HG02943 (cell line): ENCODE measurements around the gene ESYT1.

Experiments
- ATAC-seq: cut with Tn5 transposase; IDR thresholded peaks from one replicate; pipeline ENCODE4 v1.9.1; 2021; ENCODE audit warnings: mild to moderate bottlenecking, low read depth, moderate library complexity; ENCODE audit not compliant: unreplicated experiment

The ESYT1 gene

GRCh38 chr12:56126732-56127239 is 1.3 kb upstream of the ESYT1 start:
- ATAC-seq = no peak

GRCh38 chr12:56127485-56127887 is 581 bp upstream of the ESYT1 start:
- no peak for ATAC-seq

- no peak for ATAC-seq
Observed at GRCh38 chr12:56128670-56129205, 671 bp downstream of the ESYT1 start.

- ATAC-seq = no peak
Observed at GRCh38 chr12:56129206-56129941, 1.3 kb downstream of the ESYT1 start.

GRCh38 chr12:56129942-56130495 is 2.0 kb downstream of the ESYT1 start:
- ATAC-seq = no peak

GRCh38 chr12:56130876-56131275 is 2.8 kb downstream of the ESYT1 start:
- ATAC-seq = no peak

GRCh38 chr12:56134897-56135296 is 6.8 kb downstream of the ESYT1 start:
- ATAC-seq = no peak

GRCh38 chr12:56137853-56138571 is 9.9 kb downstream of the ESYT1 start:
- no peak for ATAC-seq

- ATAC-seq = no peak
Observed at GRCh38 chr12:56141946-56142784, 14.1 kb downstream of the ESYT1 start.

GRCh38 chr12:56143217-56143616 is 15.2 kb downstream of the ESYT1 start:
- ATAC-seq = no peak

- no peak for ATAC-seq
Observed at GRCh38 chr12:56143870-56144269, 15.8 kb downstream of the ESYT1 start.

GRCh38 chr12:56145217-56145616 is 17.1 kb downstream of the ESYT1 start:
- ATAC-seq = no peak

GRCh38 chr12:56146492-56147460 is 18.7 kb downstream of the ESYT1 start:
- no peak for ATAC-seq

- no peak for ATAC-seq
Observed at GRCh38 chr12:56150563-56150962, 22.5 kb downstream of the ESYT1 start.

- ATAC-seq = peak; percentile 38
Observed at GRCh38 chr12:56151672-56152131, 23.6 kb downstream of the ESYT1 start.

GRCh38 chr12:56152132-56152755 is 24.2 kb downstream of the ESYT1 start, which contains the start of gene MYL6B:
Gene MYL6B (plus strand): TSS chr12:56152587. CDS start chr12:56153919, 1,332 bp downstream.
- peak; percentile 81 for ATAC-seq

GRCh38 chr12:56152756-56153677 is 24.9 kb downstream of the ESYT1 start:
- ATAC-seq = no peak
